GDM1 (cell line): ENCODE measurements around the gene C6orf62.
"Not testable (repeated sequence)": the region's sequence is repeated elsewhere in the genome, so short reads cannot be mapped to it uniquely, and the experiment has no call there.

ENCODE experiments used
- DNase-seq: peaks from one replicate; lab custom pipeline; 2025; lab: John Stamatoyannopoulos, UW

Gene C6orf62

GRCh38 chr6:24666641-24667377 is 52.1 kb downstream of the C6orf62 start, which contains the start of the genes ACOT13 and TDP2:
ACOT13 (plus strand) TSS chr6:24667077; CDS start chr6:24667264, 187 bp downstream.
TDP2 (minus strand) TSS chr6:24666899; CDS start chr6:24666862, 37 bp downstream.
- peak; percentile 96 for DNase-seq

GRCh38 chr6:24666097-24666640 is 52.8 kb downstream of the C6orf62 start:
- DNase-seq: peak; percentile 41

- DNase-seq: no peak
These were observed 54.6 kb downstream of the C6orf62 start for GRCh38 chr6:24664046-24664987.

GRCh38 chr6:24663189-24663588 is 55.8 kb downstream of the C6orf62 start:
- no peak for DNase-seq

- DNase-seq: no peak
These were observed 56.7 kb downstream of the C6orf62 start for GRCh38 chr6:24662236-24662635.

- not testable (repeated sequence) for DNase-seq
These were observed 57.2 kb downstream of the C6orf62 start for GRCh38 chr6:24661759-24662158.

- no peak for DNase-seq
These were observed 58.8 kb downstream of the C6orf62 start for GRCh38 chr6:24660105-24660504.

- DNase-seq: no peak
These were observed 59.4 kb downstream of the C6orf62 start for GRCh38 chr6:24659561-24659960.

- DNase-seq: no peak
These were observed 60.1 kb downstream of the C6orf62 start for GRCh38 chr6:24658573-24659560.

GRCh38 chr6:24655215-24655614 is 63.7 kb downstream of the C6orf62 start:
- no peak for DNase-seq
